NCI-H526 (cell line): ENCODE measurements around the gene GTF3C5.
"Not testable (repeated sequence)": the region's sequence is repeated elsewhere in the genome, so short reads cannot be mapped to it uniquely, and the experiment has no call there.

ENCODE experiments used
- DNase-seq, 2 experiments: peaks; one replicate each; lab custom pipeline; 2025; lab: John Stamatoyannopoulos, UW

Gene GTF3C5

GRCh38 chr9:133089271-133089671 lies 58.5 kb downstream of the GTF3C5 start:
- DNase-seq = no peak

- no peak for DNase-seq
Observed at GRCh38 chr9:133090187-133090586, 59.4 kb downstream of the GTF3C5 start.

- DNase-seq = no peak
Observed at GRCh38 chr9:133090752-133091385, 60.1 kb downstream of the GTF3C5 start.

GRCh38 chr9:133094351-133094750 lies 63.6 kb downstream of the GTF3C5 start:
- DNase-seq = not testable (repeated sequence)

GRCh38 chr9:133094842-133095393 lies 64.1 kb downstream of the GTF3C5 start:
- no peak for DNase-seq

- no peak for DNase-seq
Observed at GRCh38 chr9:133098104-133098754, 67.4 kb downstream of the GTF3C5 start.

GRCh38 chr9:133098871-133099270 lies 68.1 kb downstream of the GTF3C5 start:
- no peak for DNase-seq

GRCh38 chr9:133099726-133100505 lies 69.1 kb downstream of the GTF3C5 start:
- no peak for DNase-seq

GRCh38 chr9:133100506-133101355 lies 69.9 kb downstream of the GTF3C5 start:
- no peak for DNase-seq

GRCh38 chr9:133101356-133102189 lies 70.8 kb downstream of the GTF3C5 start:
- DNase-seq = no peak

- no peak for DNase-seq
Observed at GRCh38 chr9:133102190-133103021, 71.6 kb downstream of the GTF3C5 start.

GRCh38 chr9:133103183-133103986 lies 72.6 kb downstream of the GTF3C5 start:
- peak; percentile 12 to 28 for DNase-seq

- no peak for DNase-seq
Observed at GRCh38 chr9:133103987-133104505, 73.2 kb downstream of the GTF3C5 start.

GRCh38 chr9:133104718-133105460 lies 74.1 kb downstream of the GTF3C5 start:
- no peak for DNase-seq

- no peak for DNase-seq
Observed at GRCh38 chr9:133105461-133105770, 74.6 kb downstream of the GTF3C5 start.

- DNase-seq = no peak
Observed at GRCh38 chr9:133106511-133107244, 75.9 kb downstream of the GTF3C5 start.

GRCh38 chr9:133107245-133107722 lies 76.5 kb downstream of the GTF3C5 start:
- no peak for DNase-seq
